SIG-M5 treated with dmso at 0.1 percent for 504 hours (cell line): ENCODE results near the gene VTCN1.
"Not testable (repeated sequence)": the region's sequence is repeated elsewhere in the genome, so short reads cannot be mapped to it uniquely, and the experiment has no call there.

Source experiments
- DNase-seq: peaks from one replicate; lab custom pipeline; 2025; ENCODE audit not compliant: unreplicated experiment; lab: John Stamatoyannopoulos, UW

The VTCN1 gene

GRCh38 chr1:117210831-117211261 is at the start of gene VTCN1:
Gene VTCN1, minus strand, starts transcription at chr1:117210927. Its CDS starts 72 bp downstream, at chr1:117210855.
- peak; percentile 74 for DNase-seq

- DNase-seq: no peak
These were observed 48.1 kb upstream of the VTCN1 start for GRCh38 chr1:117258791-117259190.

GRCh38 chr1:117258075-117258474 is 47.3 kb upstream of the VTCN1 start:
- not testable (repeated sequence) for DNase-seq

- DNase-seq: no peak
These were observed 46.6 kb upstream of the VTCN1 start for GRCh38 chr1:117257291-117257690.

- DNase-seq: no peak
These were observed 39.4 kb upstream of the VTCN1 start for GRCh38 chr1:117250061-117250606.

GRCh38 chr1:117244971-117245370 is 34.2 kb upstream of the VTCN1 start:
- DNase-seq: no peak

GRCh38 chr1:117244306-117244705 is 33.6 kb upstream of the VTCN1 start:
- no peak for DNase-seq

- DNase-seq: no peak
These were observed 30.8 kb upstream of the VTCN1 start for GRCh38 chr1:117241512-117241911.

GRCh38 chr1:117240547-117240946 is 29.8 kb upstream of the VTCN1 start:
- no peak for DNase-seq

- no peak for DNase-seq
These were observed 28.7 kb upstream of the VTCN1 start for GRCh38 chr1:117239467-117239866.

GRCh38 chr1:117237726-117238381 is 27.1 kb upstream of the VTCN1 start:
- DNase-seq: peak; percentile 34

GRCh38 chr1:117235863-117236465 is 25.2 kb upstream of the VTCN1 start:
- no peak for DNase-seq

GRCh38 chr1:117232531-117232930 is 21.8 kb upstream of the VTCN1 start:
- DNase-seq: no peak

- peak; percentile 69 for DNase-seq
These were observed 21.1 kb upstream of the VTCN1 start for GRCh38 chr1:117231748-117232373.

- no peak for DNase-seq
These were observed 20.6 kb upstream of the VTCN1 start for GRCh38 chr1:117231312-117231711.

- no peak for DNase-seq
These were observed 18.5 kb upstream of the VTCN1 start for GRCh38 chr1:117229217-117229616.

- DNase-seq: peak; percentile 37
These were observed 15.2 kb upstream of the VTCN1 start for GRCh38 chr1:117225931-117226330.

- DNase-seq: no peak
These were observed 6.0 kb upstream of the VTCN1 start for GRCh38 chr1:117216718-117217117.

- no peak for DNase-seq
These were observed 5.2 kb upstream of the VTCN1 start for GRCh38 chr1:117215733-117216462.

- no peak for DNase-seq
These were observed 4.3 kb upstream of the VTCN1 start for GRCh38 chr1:117215019-117215418.

GRCh38 chr1:117213046-117213445 is 2.3 kb upstream of the VTCN1 start:
- DNase-seq: no peak
